Measurements from ENCODE around the gene PRKCE. TPM values are rescaled to one million over a fixed set of nuclear protein-coding genes. Genes with fewer than 3 reads are reported as not detected.

PRKCE gene
- total and polyA plus RNA-seq, 2 of the 8 experiments (the other 6 are each of a cell fraction or from before 2014, with no cell fraction given) = 0.54 to 2.1 TPM

GRCh38 chr2:45942237-45942738 lies 290.8 kb downstream of the PRKCE start:
- Histone ChIP-seq H3K4ac (replicated peaks; ENCODE audit: insufficient read length, low read depth, low read length) (no peak overlapping the region), H3K23ac (ENCODE audit: insufficient read length) (no peak overlapping the region), H2AK5ac (ENCODE audit: low read depth, low read length) (no peak overlapping the region), H3K79me2 (ENCODE audit: control insufficient read depth in 1 of 2, insufficient read depth in 2 of 2, low read length in 2 of 2) (no peaks in the 10 kb centered on the region), H4K5ac (ENCODE audit: insufficient read length, low read depth, low read length) (no peak overlapping the region), H4K91ac (replicated peaks; ENCODE audit: insufficient read length, low read length) (no peak overlapping the region), H3K4me1 (replicated peaks in 1 of 4; ENCODE audit: control insufficient read depth in 3 of 4, insufficient read depth in 4 of 4, low read length in 3 of 4) (peaks cover 0 to 6% (median 0%) of the 10 kb centered on the region in 4 experiments; a peak in 1 of 7 replicates), H3K9ac (replicated peaks in 1 of 4; ENCODE audit: extremely low read depth in 1 of 4, low read depth in 3 of 4, low read length in 3 of 4) (no peak overlapping the region), H3K9me3 (ENCODE audit: insufficient read depth in 2 of 2, low read depth in 1 of 2, low read length in 1 of 2) (no peaks in the 10 kb centered on the region), H2AFZ (ENCODE audit: low read length) (no peak overlapping the region), H3K4me3 (ENCODE audit: extremely low read depth in 1 of 4, insufficient read depth in 2 of 4, low read depth in 3 of 4, low read length in 4 of 4) (no peak overlapping the region), H3K14ac (ENCODE audit: insufficient read length) (no peak overlapping the region), H3K36me3 (ENCODE audit: control insufficient read depth in 2 of 4, insufficient read depth in 4 of 4, low read length in 3 of 4) (no peaks in the 10 kb centered on the region), H2BK20ac (ENCODE audit: low read length) (no peak overlapping the region), H2BK120ac (replicated peaks; ENCODE audit: low read depth, low read length) (no peak overlapping the region), H4K8ac (ENCODE audit: extremely low read depth, insufficient read depth, low read length) (no peak overlapping the region), H3K27me3 (replicated peaks in 1 of 4; ENCODE audit: control insufficient read depth in 3 of 4, extremely low read depth in 1 of 4, insufficient read depth in 3 of 4, low read length in 3 of 4) (no peaks in the 10 kb centered on the region), H2BK5ac (ENCODE audit: low read depth, low read length) (no peak overlapping the region), H3K56ac (replicated peaks; ENCODE audit: insufficient read length, low read depth, low read length) (no peak overlapping the region), H3K27ac (ENCODE audit: low read depth, low read length) (no peak overlapping the region), H3K23me2 (ENCODE audit: low read depth, low read length) (no peaks in the 10 kb centered on the region), H3K4me2 (ENCODE audit: insufficient read depth in 1 of 2, low read depth in 2 of 2, low read length in 2 of 2) (no peak overlapping the region), H2BK12ac (ENCODE audit: low read depth, low read length) (no peak overlapping the region), H2BK15ac (ENCODE audit: low read length) (no peak overlapping the region), H4K20me1 (replicated peaks in 1 of 2; ENCODE audit: control insufficient read depth in 1 of 2, insufficient read depth in 2 of 2, low read length in 2 of 2) (peaks cover 0 to 1% of the 10 kb centered on the region in 2 experiments), H3K79me1 (ENCODE audit: low read depth, low read length) (no peaks in the 10 kb centered on the region), H3K18ac (ENCODE audit: extremely low read depth, low read length) (no peak overlapping the region)
- no peak for FAIRE-seq
- POLR2A ChIA-PET (ENCODE audit: partially characterized antibody) = no interaction called here
- CTCF ChIA-PET (ENCODE audit: partially characterized antibody) = interaction anchor here (0.7 to 0.9 kb wide), 2 partner anchors 28 to 152 kb away, joined by 3 read pairs; no protein-coding TSS in a partner anchor
- DNase-seq (ENCODE audit: low read depth in 1 of 2, low spot score in 2 of 2) = no peak
- WGBS, 2 experiments (ENCODE audit: extremely low coverage in 1 of 2, insufficient coverage in 1 of 2, insufficient read length in 1 of 2, insufficient replicate concordance in 2 of 2, low coverage in 1 of 2, low lambda C conversion rate in 2 of 2, missing lambda C conversion rate in 1 of 2) = 86% methylated on average over 9 of the region's 9 CpGs; no CpG with 5 or more reads in 1 of the 2 experiments
- no peak for TF ChIP-seq POLR2AphosphoS5 (IDR thresholded peaks at IDR 0.05; ENCODE audit: low read depth, low read length)
- no peak for TF ChIP-seq CTCF (IDR thresholded peaks at IDR 0.05; ENCODE audit: control extremely low read depth in 1 of 3, insufficient read depth in 1 of 3, low read depth in 1 of 3, low read length in 3 of 3)
- TF ChIP-seq BACH1 (IDR thresholded peaks at IDR 0.05; ENCODE audit: low read length) = no peak
- TF ChIP-seq SP4 (IDR thresholded peaks at IDR 0.05; ENCODE audit: low read length) = no peak
- TF ChIP-seq KDM4A (IDR thresholded peaks at IDR 0.05; ENCODE audit: low read depth, low read length, severe bottlenecking) = no peak
- no peak for TF ChIP-seq CBX5 (IDR thresholded peaks at IDR 0.05; ENCODE audit: low read depth, low read length)
- TF ChIP-seq RFX5 (IDR thresholded peaks at IDR 0.05; ENCODE audit: borderline replicate concordance, low read depth, low read length) = no peak
- TF ChIP-seq EGR1 (IDR thresholded peaks at IDR 0.05; ENCODE audit: borderline replicate concordance, low read depth, low read length) = no peak
- TF ChIP-seq TBP (IDR thresholded peaks at IDR 0.05; ENCODE audit: low read depth, low read length) = no peak
- TF ChIP-seq SIN3A (conservative IDR thresholded peaks at IDR 0.05 in 1 of 2, IDR thresholded peaks at IDR 0.05 in 1 of 2; ENCODE audit: low read depth in 1 of 2, low read length in 2 of 2) = no peak
- TF ChIP-seq SIRT6 (IDR thresholded peaks at IDR 0.05; ENCODE audit: low read length) = no peak
- no peak for TF ChIP-seq FOSL1 (IDR thresholded peaks at IDR 0.05; ENCODE audit: insufficient read depth, low read depth, low read length)
